Endothelial cell of umbilical vein (primary cell): ENCODE data around the gene LRRN4. TPM values are rescaled to one million over a fixed set of nuclear protein-coding genes. Genes with fewer than 3 reads are reported as not detected.

Source experiments
- BruUV-seq: library from RNA; stranded (reverse); fragments of 400-500 nt; replicated peaks from 2 replicates; lab custom pipeline; 2021; lab: Mats Ljungman, UMichigan
- CTCF ChIA-PET: fragments of 300-600, 350-600 bp; sonication (Branson Sonifier 250); formaldehyde crosslinking; loops from one replicate; lab custom pipeline; 2021; ENCODE audit warnings: antibody characterized with exemption, inconsistent platforms; lab: Charles Lee
- POLR2A ChIA-PET: fragments of 300-600, 350-600 bp; sonication (Branson Sonifier 250); formaldehyde crosslinking; loops from one replicate; lab custom pipeline; 2021; ENCODE audit warnings: antibody characterized with exemption, inconsistent platforms; lab: Charles Lee
- DNase-seq: peaks from one replicate; pipeline ENCODE4 v3.0.0-alpha.2; 2011; ENCODE audit warnings: low read depth, low spot score
- FAIRE-seq: peaks from 2 replicates; lab custom pipeline; 2011; peaks lifted over from hg19 to GRCh38; lab: Jason Lieb, UNC
- H2AFZ ChIP-seq: 2 replicates; pipeline ENCODE4 v1.6.0; 2012; ENCODE audit warnings: low read depth, low read length, control low read depth, inconsistent platforms
- H3K27ac ChIP-seq: 2 replicates; pipeline ENCODE4 v1.5.1; 2011; ENCODE audit warnings: low read depth, mild to moderate bottlenecking, control low read depth, low read length, moderate library complexity; ENCODE audit not compliant: insufficient read depth
- H3K27me3 ChIP-seq, 2 experiments: 2 replicates each; pipeline versions ENCODE4 v1.6.0 to v1.6.1; 2011; ENCODE audit warnings: low read length in 2 of 2, mixed read lengths in 1 of 2; ENCODE audit not compliant: control insufficient read depth in 2 of 2, insufficient read depth in 2 of 2
- H3K36me3 ChIP-seq, 2 experiments: 2 replicates in 1 of 2; 3 replicates in 1 of 2; pipeline ENCODE4 v1.5.1; 2011; ENCODE audit warnings: low read length in 2 of 2, mild to moderate bottlenecking in 1 of 2, moderate library complexity in 1 of 2; ENCODE audit not compliant: control insufficient read depth in 2 of 2, insufficient read depth in 2 of 2; ENCODE audit errors: extremely low read depth in 1 of 2
- H3K4me1 ChIP-seq: 3 replicates; pipeline ENCODE4 v1.5.1; 2011; ENCODE audit warnings: mild to moderate bottlenecking, low read length; ENCODE audit not compliant: control insufficient read depth, insufficient read depth; ENCODE audit errors: extremely low read depth
- H3K4me2 ChIP-seq: 2 replicates; pipeline ENCODE4 v1.6.1; 2011; ENCODE audit warnings: low read length, control low read depth, mixed read lengths; ENCODE audit not compliant: insufficient read depth
- H3K4me3 ChIP-seq, 3 experiments: fragments of 200-600 bp in 1 of 3; sonication (generic), shearing (Covaris generic) in 1 of 3; replicated peaks in 1 of 3; 2 replicates each; pipeline ENCODE4 v1.5.1; 2011 to 2016; ENCODE audit warnings: control low read depth in 3 of 3, low read length in 3 of 3, mild to moderate bottlenecking in 2 of 3, inconsistent platforms in 1 of 3, low read depth in 1 of 3, moderate library complexity in 1 of 3; ENCODE audit not compliant: insufficient read depth in 1 of 3
- H3K79me2 ChIP-seq: 2 replicates; pipeline ENCODE4 v1.6.0; 2012; ENCODE audit warnings: low read length, inconsistent platforms; ENCODE audit not compliant: control insufficient read depth, insufficient read depth
- H3K9ac ChIP-seq: replicated peaks from 2 replicates; pipeline ENCODE3; 2011; ENCODE audit warnings: low read length, control low read depth; ENCODE audit not compliant: insufficient read depth; ENCODE audit errors: extremely low read depth
- H3K9me1 ChIP-seq: replicated peaks from 3 replicates; pipeline ENCODE4 v1.6.0; 2011; ENCODE audit warnings: mild to moderate bottlenecking, low read length; ENCODE audit not compliant: control insufficient read depth, insufficient read depth; ENCODE audit errors: extremely low read depth
- H3K9me3 ChIP-seq: replicated peaks from 2 replicates; pipeline ENCODE4 v1.5.1; 2012; ENCODE audit warnings: low read length, inconsistent platforms; ENCODE audit not compliant: control insufficient read depth, insufficient read depth
- H4K20me1 ChIP-seq: replicated peaks from 2 replicates; pipeline ENCODE3; 2011; ENCODE audit warnings: mild to moderate bottlenecking, low read length; ENCODE audit not compliant: control insufficient read depth, insufficient read depth; ENCODE audit errors: extremely low read depth
- EZH2 ChIP-seq: IDR thresholded peaks from 2 replicates; pipeline ENCODE4 v1.6.1; 2012; ENCODE audit warnings: borderline replicate concordance, low read depth, mild to moderate bottlenecking, moderate library complexity, low read length, inconsistent platforms; ENCODE audit not compliant: severe bottlenecking
- FOS ChIP-seq: IDR thresholded peaks from 2 replicates; pipeline ENCODE4 v1.6.1; 2011; ENCODE audit warnings: mild to moderate bottlenecking, low read length, moderate library complexity, borderline replicate concordance; ENCODE audit not compliant: insufficient read depth
- GATA2 ChIP-seq: IDR thresholded peaks from 2 replicates; pipeline ENCODE4 v1.7.0; 2011; ENCODE audit warnings: low read depth, mild to moderate bottlenecking, moderate library complexity, mixed read lengths, low read length; ENCODE audit not compliant: insufficient read length, insufficient read depth
- JUN ChIP-seq: IDR thresholded peaks from 2 replicates; pipeline ENCODE4 v1.6.1; 2011; ENCODE audit warnings: borderline replicate concordance, low read depth; ENCODE audit not compliant: insufficient read length, insufficient read depth
- MYC ChIP-seq: IDR thresholded peaks from one replicate; pipeline ENCODE4 v1.6.1; 2011; ENCODE audit warnings: mild to moderate bottlenecking, low read depth, low read length
- POLR2A ChIP-seq: IDR thresholded peaks from 2 replicates; pipeline ENCODE4 v1.6.1; 2012; ENCODE audit warnings: low read depth, mild to moderate bottlenecking, control low read depth, low read length
- POLR2AphosphoS5 ChIP-seq: IDR thresholded peaks from 2 replicates; pipeline ENCODE4 v1.6.1; 2012; ENCODE audit warnings: low read depth, mild to moderate bottlenecking, control low read depth, low read length, moderate library complexity; ENCODE audit not compliant: insufficient read depth
- dilution Hi-C: fragments of 300-500 bp; cut with MboI; formaldehyde crosslinking; loops from one replicate; pipeline ENCODE4 v1.15.0; 2019; ENCODE audit warnings: low sequenced_read_pairs; ENCODE audit not compliant: extremely low pct_ligation_motif_present
- intact Hi-C: fragments of 100-400 bp; cut with micrococcal nuclease; formaldehyde crosslinking; loops from one replicate; pipeline ENCODE4 v1.10.0; 2022
- polyA plus RNA-seq, 4 experiments: library from polyadenylated mRNA; depleted of rRNA in 3 of 4; stranded (reverse) in 3 of 4; unstranded in 1 of 4; fragments of >200 nt; gene quantifications; 2 replicates each; pipeline versions ENCODE4 v1.2.1 to v1.2.3, GENCODE V29; 2011 to 2012; ENCODE audit warnings: missing spikeins in 1 of 4
- total RNA-seq: library from RNA; stranded (reverse); gene quantifications from 2 replicates; pipeline ENCODE4 v1.2.3, GENCODE V29; 2021
- TF ChIP-seq, protein P1 (sequence below), 2 donors: IDR thresholded peaks; 1 replicate in 1 of 2; 2 replicates in 1 of 2; pipeline ENCODE4 v1.5.1; 2011; ENCODE audit warnings: low read length in 2 of 2, mild to moderate bottlenecking in 2 of 2, moderate library complexity in 2 of 2, control low read depth in 1 of 2, inconsistent platforms in 1 of 2, low read depth in 1 of 2; ENCODE audit not compliant: insufficient read depth in 1 of 2; ENCODE audit errors: extremely low read depth in 1 of 2
- TF ChIP-seq, protein P2 (sequence below): IDR thresholded peaks from 2 replicates; pipeline ENCODE4 v1.6.1; 2011; ENCODE audit not compliant: insufficient read depth, insufficient read length

The LRRN4 gene
- total and polyA plus RNA-seq, 2 donors (not counting 3 experiments of a cell fraction or from before 2014, with no cell fraction given), result not detected

GRCh38 chr20:6069669-6070068, 15.8 kb upstream of the LRRN4 start:
- FAIRE-seq, result no peak
- no peak for DNase-seq
- no TSS peak for BruUV-seq
- Histone ChIP-seq H3K4me2 (no peak overlapping the region), H3K4me3 (no peak overlapping the region), H3K9ac (no peak overlapping the region), H3K27ac (no peak overlapping the region), H3K36me3 (no peaks in the 10 kb centered on the region), H4K20me1 (no peaks in the 10 kb centered on the region), H3K9me1 (no peaks in the 10 kb centered on the region), H2AFZ (no peak overlapping the region), H3K27me3 (no peaks in the 10 kb centered on the region), H3K4me1 (no peaks in the 10 kb centered on the region), H3K9me3 (no peaks in the 10 kb centered on the region), H3K79me2 (no peaks in the 10 kb centered on the region)
- intact Hi-C loops, result no loop called here
- dilution Hi-C loops, result no loop called here
- POLR2A ChIA-PET, result no interaction called here
- no peak for TF ChIP-seq FOS
- no peak for TF ChIP-seq MYC
- TF ChIP-seq, protein P1, sequence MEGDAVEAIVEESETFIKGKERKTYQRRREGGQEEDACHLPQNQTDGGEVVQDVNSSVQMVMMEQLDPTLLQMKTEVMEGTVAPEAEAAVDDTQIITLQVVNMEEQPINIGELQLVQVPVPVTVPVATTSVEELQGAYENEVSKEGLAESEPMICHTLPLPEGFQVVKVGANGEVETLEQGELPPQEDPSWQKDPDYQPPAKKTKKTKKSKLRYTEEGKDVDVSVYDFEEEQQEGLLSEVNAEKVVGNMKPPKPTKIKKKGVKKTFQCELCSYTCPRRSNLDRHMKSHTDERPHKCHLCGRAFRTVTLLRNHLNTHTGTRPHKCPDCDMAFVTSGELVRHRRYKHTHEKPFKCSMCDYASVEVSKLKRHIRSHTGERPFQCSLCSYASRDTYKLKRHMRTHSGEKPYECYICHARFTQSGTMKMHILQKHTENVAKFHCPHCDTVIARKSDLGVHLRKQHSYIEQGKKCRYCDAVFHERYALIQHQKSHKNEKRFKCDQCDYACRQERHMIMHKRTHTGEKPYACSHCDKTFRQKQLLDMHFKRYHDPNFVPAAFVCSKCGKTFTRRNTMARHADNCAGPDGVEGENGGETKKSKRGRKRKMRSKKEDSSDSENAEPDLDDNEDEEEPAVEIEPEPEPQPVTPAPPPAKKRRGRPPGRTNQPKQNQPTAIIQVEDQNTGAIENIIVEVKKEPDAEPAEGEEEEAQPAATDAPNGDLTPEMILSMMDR (IDR thresholded peaks at IDR 0.05; ENCODE audit: extremely low read depth in 1 of 2, insufficient read depth in 1 of 2, low read depth in 1 of 2, low read length in 2 of 2), result no peak
- no peak for TF ChIP-seq EZH2
- no peak for TF ChIP-seq GATA2
- TF ChIP-seq, protein P2, sequence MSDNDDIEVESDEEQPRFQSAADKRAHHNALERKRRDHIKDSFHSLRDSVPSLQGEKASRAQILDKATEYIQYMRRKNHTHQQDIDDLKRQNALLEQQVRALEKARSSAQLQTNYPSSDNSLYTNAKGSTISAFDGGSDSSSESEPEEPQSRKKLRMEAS, result no peak
- TF ChIP-seq JUN, result no peak
- no peak for TF ChIP-seq POLR2A
- TF ChIP-seq POLR2AphosphoS5, result no peak
- CTCF ChIA-PET, result interaction anchor here (2.2 kb wide), 1 partner anchor 540 kb away, joined by 11 read pairs; no protein-coding TSS in a partner anchor
